Raji (cell line): Measurements from ENCODE around the gene LRRC74B.

Source experiments
- POLR2A ChIP-seq: IDR thresholded peaks from 2 replicates; pipeline ENCODE4 v1.6.1; 2011; ENCODE audit warnings: low read depth, low read length, control low read depth; ENCODE audit not compliant: insufficient read depth

LRRC74B gene

GRCh38 chr22:21041937-21042336 lies 3.8 kb upstream of the LRRC74B start:
- no peak for TF ChIP-seq POLR2A

GRCh38 chr22:21042978-21043859 lies 2.5 kb upstream of the LRRC74B start:
- no peak for TF ChIP-seq POLR2A

GRCh38 chr22:21043860-21044535 lies 1.7 kb upstream of the LRRC74B start:
- TF ChIP-seq POLR2A = no peak

- no peak for TF ChIP-seq POLR2A
Measured at GRCh38 chr22:21044931-21045584, 688 bp upstream of the LRRC74B start.

- TF ChIP-seq POLR2A = no peak
Measured at GRCh38 chr22:21047035-21047661, 1.4 kb downstream of the LRRC74B start.

- no peak for TF ChIP-seq POLR2A
Measured at GRCh38 chr22:21047730-21048129, 2.0 kb downstream of the LRRC74B start.

GRCh38 chr22:21051145-21051830 lies 5.5 kb downstream of the LRRC74B start:
- no peak for TF ChIP-seq POLR2A

GRCh38 chr22:21051831-21052400 lies 6.2 kb downstream of the LRRC74B start:
- TF ChIP-seq POLR2A = no peak

- TF ChIP-seq POLR2A = no peak
Measured at GRCh38 chr22:21052715-21053459, 7.1 kb downstream of the LRRC74B start.

- no peak for TF ChIP-seq POLR2A
Measured at GRCh38 chr22:21054046-21054713, 8.4 kb downstream of the LRRC74B start.

- no peak for TF ChIP-seq POLR2A
Measured at GRCh38 chr22:21054714-21055563, 9.2 kb downstream of the LRRC74B start.

- TF ChIP-seq POLR2A = no peak
Measured at GRCh38 chr22:21055564-21055834, 9.8 kb downstream of the LRRC74B start.
